ENCODE measurements around the gene DGKH.
"Not testable (repeated sequence)": the region's sequence is repeated elsewhere in the genome, so short reads cannot be mapped to it uniquely, and the experiment has no call there.

The DGKH gene

GRCh38 chr13:42140494-42140893 lies 92.0 kb downstream of the DGKH start:
- Mint-ChIP-seq H3K27ac (no peak overlapping the region), H3K9me3 (ENCODE audit: low read depth) (peaks cover 4% of the 10 kb centered on the region), H3K36me3 (peaks cover 14% of the 10 kb centered on the region), H3K4me3 (no peak overlapping the region), H3K27me3 (no peaks in the 10 kb centered on the region), H3K4me1 (ENCODE audit: low read depth) (peaks cover 4% of the 10 kb centered on the region)

GRCh38 chr13:42141052-42141451 lies 92.6 kb downstream of the DGKH start:
- not testable (repeated sequence) for H3K4me3 Mint-ChIP-seq; H3K9me3 Mint-ChIP-seq (ENCODE audit: low read depth); H3K27ac Mint-ChIP-seq; H3K27me3 Mint-ChIP-seq; H3K4me1 Mint-ChIP-seq (ENCODE audit: low read depth)
- peaks cover 14% of the 10 kb centered on the region for H3K36me3 Mint-ChIP-seq

- H3K4me3 Mint-ChIP-seq, result no peak overlapping the region
- H3K4me1 Mint-ChIP-seq (ENCODE audit: low read depth), result peaks cover 21% of the 10 kb centered on the region
- H3K27ac Mint-ChIP-seq, result no peak overlapping the region
- H3K9me3 Mint-ChIP-seq (ENCODE audit: low read depth), result peaks cover 6% of the 10 kb centered on the region
- H3K36me3 Mint-ChIP-seq, result peaks cover 17% of the 10 kb centered on the region
- H3K27me3 Mint-ChIP-seq, result no peaks in the 10 kb centered on the region
Observed at GRCh38 chr13:42146359-42146758, 97.9 kb downstream of the DGKH start.

- no peaks in the 10 kb centered on the region for H3K27me3 Mint-ChIP-seq
- H3K4me1 Mint-ChIP-seq (ENCODE audit: low read depth), result peaks cover 19% of the 10 kb centered on the region
- H3K9me3 Mint-ChIP-seq (ENCODE audit: low read depth), result peaks cover 4% of the 10 kb centered on the region
- peaks cover 15% of the 10 kb centered on the region for H3K36me3 Mint-ChIP-seq
- no peak overlapping the region for H3K27ac Mint-ChIP-seq
- H3K4me3 Mint-ChIP-seq, result peak overlapping the region; percentile 53
Observed at GRCh38 chr13:42148538-42148937, 100.1 kb downstream of the DGKH start.

GRCh38 chr13:42149136-42149535 lies 100.7 kb downstream of the DGKH start:
- Mint-ChIP-seq H3K27me3 (no peaks in the 10 kb centered on the region), H3K36me3 (peaks cover 15% of the 10 kb centered on the region), H3K4me3 (peak overlapping the region; percentile 12), H3K27ac (no peak overlapping the region), H3K4me1 (ENCODE audit: low read depth) (peaks cover 19% of the 10 kb centered on the region), H3K9me3 (ENCODE audit: low read depth) (peaks cover 4% of the 10 kb centered on the region)

GRCh38 chr13:42151781-42152180 lies 103.3 kb downstream of the DGKH start:
- Mint-ChIP-seq H3K4me3 (no peak overlapping the region), H3K36me3 (peaks cover 9% of the 10 kb centered on the region), H3K9me3 (ENCODE audit: low read depth) (no peaks in the 10 kb centered on the region), H3K27me3 (no peaks in the 10 kb centered on the region), H3K27ac (no peak overlapping the region), H3K4me1 (ENCODE audit: low read depth) (peaks cover 19% of the 10 kb centered on the region)

- Mint-ChIP-seq H3K9me3 (ENCODE audit: low read depth) (no peaks in the 10 kb centered on the region), H3K27me3 (no peaks in the 10 kb centered on the region), H3K4me3 (no peak overlapping the region), H3K27ac (no peak overlapping the region), H3K36me3 (peaks cover 9% of the 10 kb centered on the region), H3K4me1 (ENCODE audit: low read depth) (peaks cover 16% of the 10 kb centered on the region)
Observed at GRCh38 chr13:42152495-42152894, 104.0 kb downstream of the DGKH start.

GRCh38 chr13:42153199-42154113 lies 105.0 kb downstream of the DGKH start:
- Mint-ChIP-seq H3K27me3 (no peaks in the 10 kb centered on the region), H3K27ac (no peak overlapping the region), H3K4me3 (no peak overlapping the region), H3K4me1 (ENCODE audit: low read depth) (peaks cover 8% of the 10 kb centered on the region), H3K36me3 (peaks cover 11% of the 10 kb centered on the region), H3K9me3 (ENCODE audit: low read depth) (no peaks in the 10 kb centered on the region)

- no peaks in the 10 kb centered on the region for H3K27me3 Mint-ChIP-seq
- H3K36me3 Mint-ChIP-seq, result peaks cover 15% of the 10 kb centered on the region
- no peaks in the 10 kb centered on the region for H3K9me3 Mint-ChIP-seq (ENCODE audit: low read depth)
- H3K27ac Mint-ChIP-seq, result no peak overlapping the region
- H3K4me3 Mint-ChIP-seq, result no peak overlapping the region
- H3K4me1 Mint-ChIP-seq (ENCODE audit: low read depth), result no peaks in the 10 kb centered on the region
Observed at GRCh38 chr13:42155251-42155650, 106.8 kb downstream of the DGKH start.

GRCh38 chr13:42163338-42163737 lies 114.9 kb downstream of the DGKH start:
- not testable (repeated sequence) for H3K4me1 Mint-ChIP-seq (ENCODE audit: low read depth); H3K27ac Mint-ChIP-seq; H3K4me3 Mint-ChIP-seq; H3K27me3 Mint-ChIP-seq; H3K9me3 Mint-ChIP-seq (ENCODE audit: low read depth)
- peaks cover 30% of the 10 kb centered on the region for H3K36me3 Mint-ChIP-seq

GRCh38 chr13:42163910-42164309 lies 115.5 kb downstream of the DGKH start:
- H3K9me3 Mint-ChIP-seq (ENCODE audit: low read depth); H3K4me3 Mint-ChIP-seq; H3K27ac Mint-ChIP-seq; H3K4me1 Mint-ChIP-seq (ENCODE audit: low read depth); H3K27me3 Mint-ChIP-seq: not testable (repeated sequence)
- peaks cover 32% of the 10 kb centered on the region for H3K36me3 Mint-ChIP-seq

- Mint-ChIP-seq H3K9me3 (ENCODE audit: low read depth) (no peaks in the 10 kb centered on the region), H3K36me3 (peaks cover 32% of the 10 kb centered on the region), H3K4me3 (no peak overlapping the region), H3K27ac (no peak overlapping the region), H3K27me3 (no peaks in the 10 kb centered on the region), H3K4me1 (ENCODE audit: low read depth) (no peaks in the 10 kb centered on the region)
Observed at GRCh38 chr13:42164557-42165125, 116.2 kb downstream of the DGKH start.

- Mint-ChIP-seq H3K27me3 (no peaks in the 10 kb centered on the region), H3K9me3 (ENCODE audit: low read depth) (no peaks in the 10 kb centered on the region), H3K27ac (no peak overlapping the region), H3K4me3 (no peak overlapping the region), H3K36me3 (peaks cover 20% of the 10 kb centered on the region), H3K4me1 (ENCODE audit: low read depth) (no peaks in the 10 kb centered on the region)
Observed at GRCh38 chr13:42168496-42168895, 120.0 kb downstream of the DGKH start.

- peaks cover 28% of the 10 kb centered on the region for H3K36me3 Mint-ChIP-seq
- H3K4me1 Mint-ChIP-seq (ENCODE audit: low read depth), result peaks cover 3% of the 10 kb centered on the region
- H3K27ac Mint-ChIP-seq, result no peak overlapping the region
- no peaks in the 10 kb centered on the region for H3K27me3 Mint-ChIP-seq
- H3K4me3 Mint-ChIP-seq, result no peak overlapping the region
- no peaks in the 10 kb centered on the region for H3K9me3 Mint-ChIP-seq (ENCODE audit: low read depth)
Observed at GRCh38 chr13:42170029-42170428, 121.6 kb downstream of the DGKH start.

GRCh38 chr13:42173789-42174343 lies 125.4 kb downstream of the DGKH start:
- Mint-ChIP-seq H3K27me3 (no peaks in the 10 kb centered on the region), H3K36me3 (peaks cover 20% of the 10 kb centered on the region), H3K9me3 (ENCODE audit: low read depth) (no peaks in the 10 kb centered on the region), H3K27ac (no peak overlapping the region), H3K4me1 (ENCODE audit: low read depth) (peaks cover 15% of the 10 kb centered on the region), H3K4me3 (no peak overlapping the region)
